Measurements from ENCODE around the gene HS3ST6. TPM values are rescaled to one million over a fixed set of nuclear protein-coding genes. Genes with fewer than 3 reads are reported as not detected.

The HS3ST6 gene
- total and polyA plus RNA-seq, 2 of the 13 experiments (the other 11 are each of a cell fraction or from before 2014, with no cell fraction given): not detected

- TF ChIP-seq ZXDC (CRISPR knock-in tag; IDR thresholded peaks at IDR 0.05) (peak; percentile 55; the same call in 1 of the 2 replicates), ZNF577 (CRISPR knock-in tag; IDR thresholded peaks at IDR 0.05; ENCODE audit: borderline replicate concordance, low read depth) (no peak), ZFX (CRISPR knock-in tag; IDR thresholded peaks at IDR 0.05; ENCODE audit: low read depth) (peak; percentile 99), CHD2 (IDR thresholded peaks at IDR 0.05; ENCODE audit: low read depth, low read length) (no peak), ZNF770 (CRISPR knock-in tag; IDR thresholded peaks at IDR 0.05) (peak; percentile 99), ELF3 (CRISPR knock-in tag; IDR thresholded peaks at IDR 0.05) (peak; percentile 44), ZNF354B (CRISPR knock-in tag; IDR thresholded peaks at IDR 0.05) (peak; percentile 64; the same call in 1 of the 2 replicates), ZNF274 (CRISPR knock-in tag; IDR thresholded peaks at IDR 0.05) (peak; percentile 80; the same call in 1 of the 2 replicates), ZNF414 (CRISPR knock-in tag; IDR thresholded peaks at IDR 0.05) (no peak; the same call in 1 of the 2 replicates), BRCA1 (CRISPR knock-in tag; IDR thresholded peaks at IDR 0.05) (no peak), ZNF18 (CRISPR knock-in tag; IDR thresholded peaks at IDR 0.05; ENCODE audit: insufficient replicate concordance) (peak; percentile 40), ATF6 (CRISPR knock-in tag; conservative IDR thresholded peaks at IDR 0.05) (no peak), DZIP1 (CRISPR knock-in tag; IDR thresholded peaks at IDR 0.05) (peak; percentile 76), PHF20 (CRISPR knock-in tag; IDR thresholded peaks at IDR 0.05) (peak; percentile 67), AGO1 (IDR thresholded peaks at IDR 0.05; ENCODE audit: low read depth, low read length, poor library complexity, severe bottlenecking) (peak; percentile 42), PAF1 (CRISPR knock-in tag; IDR thresholded peaks at IDR 0.05) (no peak)
Measured at GRCh38 chr16:1959269-1960039, 41.2 kb upstream of the HS3ST6 start, which contains the start of gene NDUFB10 (continued).
